Activated T-helper 17 cell treated with anti-CD3 and anti-CD28 coated beads, Interleukin-2, amount 50 U/mL, for 72 hours (primary cell): ENCODE results near the gene PACS2. TPM values are rescaled to one million over a fixed set of nuclear protein-coding genes. Genes with fewer than 3 reads are reported as not detected.
"Not testable (repeated sequence)": the region's sequence is repeated elsewhere in the genome, so short reads cannot be mapped to it uniquely, and the experiment has no call there.

Experiments used
- ATAC-seq: fragments of 150-1000 bp; cut with Tn5 transposase; replicated peaks from 2 replicates; pipeline ENCODE4 v1.10.0; 2021; ENCODE audit warnings: mild to moderate bottlenecking, moderate library complexity
- H3K27ac Mint-ChIP-seq: one replicate; pipeline ENCODE4 v1.8.0; 2022; ENCODE audit warnings: mixed read lengths
- H3K27me3 Mint-ChIP-seq: one replicate; pipeline ENCODE4 v1.8.0; 2022; ENCODE audit warnings: mixed read lengths
- H3K36me3 Mint-ChIP-seq: one replicate; pipeline ENCODE4 v1.8.0; 2022; ENCODE audit warnings: low read depth, mild to moderate bottlenecking, mixed read lengths
- H3K4me1 Mint-ChIP-seq: one replicate; pipeline ENCODE4 v1.8.0; 2022; ENCODE audit warnings: mixed read lengths
- H3K4me3 Mint-ChIP-seq: one replicate; pipeline ENCODE4 v1.8.0; 2022; ENCODE audit warnings: mild to moderate bottlenecking, mixed read lengths
- H3K9me3 Mint-ChIP-seq: one replicate; pipeline ENCODE4 v1.8.0; 2022; ENCODE audit warnings: mixed read lengths
- total RNA-seq, 2 donors: library from RNA; stranded (reverse); gene quantifications; one replicate each; pipeline ENCODE4 v1.2.3, GENCODE V29; 2022

The PACS2 gene
- total RNA-seq, 2 donors from 2014 or later: 26.4 to 30.0 TPM

DNA sequence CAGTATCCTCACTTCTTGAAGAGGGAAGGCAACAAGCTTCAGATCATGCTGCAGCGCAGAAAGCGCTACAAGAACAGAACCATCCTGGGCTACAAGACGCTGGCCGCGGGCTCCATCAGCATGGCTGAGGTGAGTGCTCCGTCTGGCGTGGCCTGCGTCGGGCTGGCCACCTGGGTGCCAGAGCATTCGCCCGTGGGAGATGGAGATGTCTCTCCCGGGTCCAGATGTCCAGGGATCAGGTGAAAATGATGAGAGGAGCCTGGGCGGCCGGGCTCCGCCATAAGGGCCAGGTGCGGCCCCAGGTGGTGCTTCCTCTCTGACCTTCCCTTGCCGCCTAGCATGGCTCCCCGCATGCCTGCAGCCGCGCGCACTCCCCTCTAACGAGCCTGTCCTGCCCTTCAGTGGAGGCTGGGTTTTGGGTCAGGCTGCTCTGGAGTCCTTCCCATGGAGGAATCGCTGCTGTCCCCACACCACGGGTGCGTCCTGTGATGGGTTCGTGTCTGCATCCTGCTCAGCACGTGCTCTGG lies 40.6 kb downstream of the PACS2 start:
- no peak overlapping the region for H3K4me3 Mint-ChIP-seq
- ATAC-seq: no peak

DNA sequence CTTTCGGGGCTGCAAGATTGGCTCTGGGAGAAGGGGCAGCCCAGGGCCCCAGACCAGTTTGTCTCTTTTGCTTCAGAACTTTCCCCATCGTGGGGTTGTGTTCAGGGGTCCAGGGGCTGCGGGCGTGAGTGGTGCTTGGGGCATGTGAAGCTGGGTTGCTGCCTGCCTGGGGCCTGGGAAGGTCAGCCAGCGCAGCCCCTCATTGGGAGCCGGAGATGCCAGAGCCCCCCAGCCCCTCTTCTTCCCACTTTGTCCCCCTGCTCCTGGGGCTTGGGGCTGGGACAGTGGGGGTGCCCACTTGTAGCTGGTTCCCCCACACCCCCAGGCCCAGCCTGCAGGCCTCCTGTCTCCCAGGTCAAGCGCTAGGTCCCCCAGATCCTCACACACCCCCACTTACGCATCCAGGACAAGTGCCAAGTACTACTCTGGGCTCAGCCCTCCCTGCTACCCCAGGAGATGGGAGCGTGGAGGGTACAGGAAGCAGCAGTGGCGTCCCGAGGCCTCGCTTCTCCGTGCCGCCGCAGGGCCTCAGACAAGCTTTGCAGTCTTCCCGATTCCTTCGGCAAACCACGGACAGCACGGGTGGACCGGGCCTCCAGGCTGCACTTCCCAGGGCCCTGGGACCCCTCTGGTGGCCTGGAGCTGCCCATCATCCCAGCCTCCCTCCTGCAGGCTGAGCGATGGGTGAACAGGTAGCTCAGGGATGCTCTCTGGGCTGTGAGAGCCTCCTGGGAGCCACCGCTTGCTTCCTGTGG lies 41.5 kb downstream of the PACS2 start:
- no peaks in the 10 kb centered on the region for H3K27me3 Mint-ChIP-seq
- no peak overlapping the region for H3K27ac Mint-ChIP-seq
- H3K9me3 Mint-ChIP-seq: no peaks in the 10 kb centered on the region
- H3K36me3 Mint-ChIP-seq: no peaks in the 10 kb centered on the region
- no peak for ATAC-seq
- no peak overlapping the region for H3K4me3 Mint-ChIP-seq
- no peaks in the 10 kb centered on the region for H3K4me1 Mint-ChIP-seq

More for the DNA sequence above, 40.6 kb downstream of the PACS2 start:
- Mint-ChIP-seq H3K4me1 (no peaks in the 10 kb centered on the region), H3K27me3 (no peaks in the 10 kb centered on the region), H3K9me3 (no peaks in the 10 kb centered on the region), H3K27ac (no peak overlapping the region), H3K36me3 (no peaks in the 10 kb centered on the region)

DNA sequence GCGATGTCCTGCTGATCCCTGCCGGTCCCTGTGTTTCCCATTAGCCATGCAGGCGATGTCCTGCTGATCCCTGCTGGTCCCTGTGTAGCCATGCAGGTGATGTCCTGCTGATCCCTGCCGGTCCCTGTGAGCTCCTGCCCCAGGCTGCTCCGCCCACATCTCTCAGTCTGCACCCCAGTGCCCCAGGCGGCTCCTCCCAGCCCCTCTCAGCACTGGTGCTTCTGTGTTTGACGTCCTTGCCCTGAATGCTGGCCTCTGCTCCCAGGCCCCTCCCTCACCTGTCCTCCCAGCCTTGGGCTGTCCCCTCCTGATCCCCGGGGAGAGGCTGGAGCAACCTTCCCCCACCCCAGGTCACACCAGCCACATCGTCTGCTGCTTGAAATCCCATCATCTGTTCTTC lies 42.4 kb downstream of the PACS2 start:
- Mint-ChIP-seq H3K27me3 (no peaks in the 10 kb centered on the region), H3K9me3 (no peaks in the 10 kb centered on the region), H3K27ac (no peak overlapping the region), H3K36me3 (no peaks in the 10 kb centered on the region), H3K4me1 (no peaks in the 10 kb centered on the region), H3K4me3 (no peak overlapping the region)
- no peak for ATAC-seq

DNA sequence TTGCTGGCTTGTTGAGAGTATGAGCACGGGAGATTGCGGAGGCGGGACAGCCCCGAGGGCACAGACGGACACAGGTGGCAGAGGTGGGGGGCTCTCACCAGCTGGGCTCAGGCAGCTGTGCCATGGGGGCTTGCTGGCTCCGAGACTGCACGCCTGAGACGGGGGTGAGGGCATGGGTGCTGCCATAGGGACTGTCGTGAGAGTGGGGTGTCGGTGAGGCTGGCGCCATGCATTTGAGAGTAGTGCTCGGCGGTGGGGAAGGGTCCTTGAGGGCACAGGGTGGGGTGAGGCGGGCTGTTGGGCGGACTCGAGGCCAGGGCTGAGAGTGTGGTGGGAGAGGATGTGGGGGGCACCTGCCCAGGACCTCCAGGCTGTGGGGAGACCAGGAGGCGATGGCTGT lies 43.1 kb downstream of the PACS2 start:
- no peaks in the 10 kb centered on the region for H3K27me3 Mint-ChIP-seq
- H3K27ac Mint-ChIP-seq: no peak overlapping the region
- no peaks in the 10 kb centered on the region for H3K9me3 Mint-ChIP-seq
- no peaks in the 10 kb centered on the region for H3K4me1 Mint-ChIP-seq
- no peak overlapping the region for H3K4me3 Mint-ChIP-seq
- no peak for ATAC-seq
- no peaks in the 10 kb centered on the region for H3K36me3 Mint-ChIP-seq

DNA sequence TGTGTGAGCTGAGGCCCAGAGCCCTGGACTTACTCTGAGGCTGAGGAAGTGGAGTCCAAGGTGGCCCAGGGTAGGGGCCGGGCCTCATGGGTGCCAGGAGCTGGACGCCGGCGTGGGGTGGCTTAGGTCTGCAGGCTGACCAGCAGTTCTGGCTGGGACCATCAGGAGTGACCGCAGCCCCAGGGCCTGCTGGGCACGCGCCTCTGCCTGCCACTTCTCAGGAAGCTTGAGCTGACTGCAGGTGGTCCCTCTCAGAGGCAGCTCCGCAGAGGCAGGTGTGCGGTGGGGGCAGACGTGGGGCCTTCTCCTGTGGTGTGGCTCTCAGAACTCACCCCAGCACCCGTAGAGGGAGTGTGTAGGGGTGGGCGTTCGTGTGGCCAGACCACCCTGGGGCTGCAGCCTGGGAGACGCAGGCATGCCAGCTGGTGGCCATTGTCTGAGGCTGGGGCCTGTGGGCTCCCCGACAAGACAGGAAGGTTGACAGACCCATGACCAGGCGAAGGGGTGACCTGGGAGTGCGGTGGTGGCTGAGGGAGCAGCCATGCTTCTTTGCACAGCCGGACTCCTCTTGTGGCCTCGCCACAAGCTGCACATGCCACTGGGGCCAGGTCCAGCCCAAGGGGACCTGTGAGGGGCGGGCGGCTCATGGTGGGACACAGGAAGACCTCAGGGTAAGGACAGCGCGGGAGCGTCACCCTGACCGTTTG lies 43.7 kb downstream of the PACS2 start:
- H3K9me3 Mint-ChIP-seq: no peaks in the 10 kb centered on the region
- H3K36me3 Mint-ChIP-seq: no peaks in the 10 kb centered on the region
- no peaks in the 10 kb centered on the region for H3K4me1 Mint-ChIP-seq
- no peaks in the 10 kb centered on the region for H3K27me3 Mint-ChIP-seq
- H3K27ac Mint-ChIP-seq: no peak overlapping the region
- H3K4me3 Mint-ChIP-seq: no peak overlapping the region
- no peak for ATAC-seq

DNA sequence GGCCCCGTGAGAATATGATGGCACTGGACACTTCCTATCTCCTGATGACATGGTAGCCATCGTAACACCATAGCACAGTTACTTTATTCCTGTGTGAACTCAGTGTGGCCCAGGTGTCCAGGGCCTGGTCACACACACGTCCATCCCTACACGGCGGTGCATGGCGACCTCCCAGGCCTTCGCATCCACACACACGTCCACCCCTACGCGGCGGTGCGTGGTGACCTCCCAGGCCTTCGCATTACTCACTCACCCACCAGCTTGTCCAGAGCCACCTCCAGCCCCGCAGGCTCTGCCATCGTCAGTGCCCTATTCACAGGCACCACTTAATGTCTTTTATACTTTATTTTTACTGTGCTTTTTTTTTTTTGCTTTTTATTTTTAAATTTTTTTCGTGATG lies 44.4 kb downstream of the PACS2 start:
- no peak for ATAC-seq
- Mint-ChIP-seq H3K4me3 (no peak overlapping the region), H3K4me1 (peaks cover 4% of the 10 kb centered on the region), H3K36me3 (no peaks in the 10 kb centered on the region), H3K9me3 (no peaks in the 10 kb centered on the region), H3K27ac (no peak overlapping the region), H3K27me3 (no peaks in the 10 kb centered on the region)

DNA sequence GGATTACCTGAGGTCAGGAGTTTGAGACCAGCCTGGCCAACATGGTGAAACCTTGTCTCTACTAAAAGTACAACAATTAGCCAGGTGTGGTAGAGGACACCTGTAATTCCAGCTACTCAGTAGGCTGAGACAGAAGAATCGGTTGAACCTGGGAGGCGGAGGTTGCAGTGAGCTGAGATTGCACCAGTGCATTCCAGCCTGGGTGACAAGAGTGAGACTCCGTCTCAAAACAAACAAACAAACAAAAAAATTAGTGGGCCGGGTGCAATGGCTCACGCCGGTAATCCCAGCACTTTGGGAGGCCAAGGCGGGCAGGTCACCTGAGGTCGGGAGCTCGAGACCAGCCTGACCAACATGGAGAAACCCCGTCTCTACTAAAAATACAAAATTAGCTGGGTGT lies 46.9 kb downstream of the PACS2 start:
- H3K36me3 Mint-ChIP-seq, H3K27ac Mint-ChIP-seq, H3K4me1 Mint-ChIP-seq, H3K4me3 Mint-ChIP-seq, H3K9me3 Mint-ChIP-seq, H3K27me3 Mint-ChIP-seq, ATAC-seq: not testable (repeated sequence)

DNA sequence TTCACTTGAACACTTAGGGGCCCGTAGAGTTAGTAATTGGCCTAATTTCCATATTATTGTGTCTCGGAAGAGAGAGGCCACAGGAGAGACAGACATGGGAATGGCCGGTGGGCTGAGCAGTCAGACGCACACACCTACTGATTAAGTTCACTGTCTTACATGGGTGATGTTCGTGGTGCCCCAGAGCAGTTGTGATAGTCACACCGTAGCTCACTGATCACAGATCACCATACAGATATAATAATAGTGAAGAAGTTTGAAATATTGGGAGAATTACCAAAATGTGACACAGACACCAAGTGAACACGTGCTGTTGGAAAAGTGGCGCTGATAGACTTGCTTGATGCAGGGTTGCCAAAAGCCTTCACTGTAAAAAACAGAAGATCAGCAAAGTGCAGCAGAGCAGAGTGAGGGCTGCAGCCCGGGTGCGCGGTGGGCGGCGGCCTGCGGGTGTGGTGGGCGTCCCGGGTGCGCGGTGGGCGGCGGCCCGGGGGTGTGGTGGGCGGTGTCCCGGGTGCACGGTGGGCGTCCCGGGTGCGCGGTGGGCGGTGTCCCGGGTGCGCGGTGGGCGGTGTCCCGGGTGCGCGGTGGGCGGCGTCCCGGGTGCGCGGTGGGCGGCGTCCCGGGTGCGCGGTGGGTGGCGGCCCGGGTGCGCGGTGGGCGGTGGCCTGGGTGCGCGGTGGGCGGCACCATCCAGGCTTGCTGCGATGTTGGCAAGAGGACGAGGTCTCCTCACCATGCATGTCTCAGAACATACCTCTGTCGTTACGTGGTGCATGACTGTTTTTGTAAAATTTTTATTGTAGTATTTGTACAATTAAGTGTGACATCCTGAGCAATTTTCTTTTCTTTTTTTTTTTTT lies 49.5 kb downstream of the PACS2 start:
- peak overlapping the region; percentile 32 for H3K4me3 Mint-ChIP-seq
- no peaks in the 10 kb centered on the region for H3K9me3 Mint-ChIP-seq
- no peaks in the 10 kb centered on the region for H3K27me3 Mint-ChIP-seq
- ATAC-seq: no peak
- H3K27ac Mint-ChIP-seq: peak overlapping the region; percentile 41
- peaks cover 4% of the 10 kb centered on the region for H3K4me1 Mint-ChIP-seq
- no peaks in the 10 kb centered on the region for H3K36me3 Mint-ChIP-seq

DNA sequence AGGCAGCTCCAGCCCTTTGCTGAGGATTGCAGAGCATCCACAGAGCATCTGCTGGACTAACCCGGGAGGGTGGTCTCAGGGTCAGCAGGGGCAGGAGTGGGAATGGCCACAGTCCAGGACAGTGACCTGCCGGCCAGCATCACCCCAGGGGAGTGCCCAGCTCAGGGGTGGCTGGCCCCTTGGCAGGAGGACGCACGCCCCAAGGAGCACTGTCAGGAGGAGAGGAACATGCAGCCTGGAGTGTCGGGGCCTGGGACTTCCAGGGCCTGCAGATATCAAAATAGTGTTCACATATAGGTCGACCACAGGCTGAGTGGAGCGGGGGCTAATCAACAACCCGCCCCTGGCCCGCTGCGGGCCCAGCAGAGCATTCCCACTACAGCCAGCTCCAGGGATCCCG lies 50.6 kb downstream of the PACS2 start:
- H3K27me3 Mint-ChIP-seq: no peaks in the 10 kb centered on the region
- peaks cover 4% of the 10 kb centered on the region for H3K4me1 Mint-ChIP-seq
- no peaks in the 10 kb centered on the region for H3K9me3 Mint-ChIP-seq
- no peak overlapping the region for H3K4me3 Mint-ChIP-seq
- H3K27ac Mint-ChIP-seq: no peak overlapping the region
- no peaks in the 10 kb centered on the region for H3K36me3 Mint-ChIP-seq
- ATAC-seq: no peak

DNA sequence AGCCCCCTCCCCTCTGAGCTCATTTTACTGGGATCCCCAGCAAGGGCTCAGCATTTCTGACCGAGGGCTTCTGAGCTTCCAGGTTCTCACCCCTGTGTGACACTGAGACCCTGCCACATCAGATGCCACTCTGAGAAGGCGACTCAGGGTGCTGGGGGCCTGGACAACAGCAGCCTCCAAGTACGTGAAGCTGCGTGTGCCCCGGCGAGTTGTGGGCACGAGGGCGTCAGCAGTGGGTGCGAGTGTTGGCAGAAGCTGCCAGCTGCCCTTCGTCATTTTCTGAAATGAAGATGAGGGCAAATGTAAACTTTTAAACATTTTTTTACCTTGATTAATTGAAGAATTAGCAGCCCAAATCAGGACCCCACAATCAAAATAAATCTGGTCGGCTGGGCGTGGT lies 51.1 kb downstream of the PACS2 start:
- no peaks in the 10 kb centered on the region for H3K9me3 Mint-ChIP-seq
- no peaks in the 10 kb centered on the region for H3K27me3 Mint-ChIP-seq
- H3K4me3 Mint-ChIP-seq: no peak overlapping the region
- no peak for ATAC-seq
- H3K4me1 Mint-ChIP-seq: peaks cover 4% of the 10 kb centered on the region
- H3K36me3 Mint-ChIP-seq: no peaks in the 10 kb centered on the region
- H3K27ac Mint-ChIP-seq: no peak overlapping the region

DNA sequence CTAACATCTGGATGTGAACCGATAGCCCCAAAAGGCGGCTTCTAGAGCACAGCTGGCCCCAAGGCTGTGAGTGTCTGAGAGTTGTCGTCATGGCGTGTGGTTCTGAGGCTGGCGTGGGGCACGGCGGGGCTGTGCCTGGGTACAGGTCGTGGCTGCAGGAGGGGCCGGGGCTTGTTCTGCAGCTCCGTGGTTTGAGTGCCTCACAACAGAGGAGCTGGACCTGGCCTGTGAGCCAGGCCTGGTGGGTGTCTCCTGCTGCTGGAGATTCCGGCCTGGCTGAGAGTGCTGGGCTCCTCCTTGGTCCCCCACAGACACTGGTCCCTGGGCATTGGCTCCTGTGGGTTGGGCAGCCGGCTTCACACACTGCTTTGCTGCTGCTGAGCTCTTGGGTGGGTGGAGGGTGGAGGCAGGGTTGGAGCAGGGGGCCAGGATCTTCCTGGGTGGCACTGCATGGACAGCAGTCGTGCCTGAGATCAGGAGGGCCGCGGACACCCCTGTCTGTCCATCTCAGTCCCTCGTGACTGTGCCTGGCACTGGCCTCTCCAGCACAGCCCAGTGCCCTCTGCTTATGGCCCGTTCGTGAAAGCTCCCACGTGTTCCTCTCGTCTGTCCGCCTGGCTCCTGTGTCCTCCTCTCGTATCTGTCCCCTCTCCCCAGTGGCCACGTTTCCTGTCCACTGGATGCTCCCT lies 52.0 kb downstream of the PACS2 start:
- H3K27me3 Mint-ChIP-seq: no peaks in the 10 kb centered on the region
- no peak overlapping the region for H3K27ac Mint-ChIP-seq
- no peaks in the 10 kb centered on the region for H3K9me3 Mint-ChIP-seq
- ATAC-seq: no peak
- no peak overlapping the region for H3K4me3 Mint-ChIP-seq
- peaks cover 4% of the 10 kb centered on the region for H3K4me1 Mint-ChIP-seq
- no peaks in the 10 kb centered on the region for H3K36me3 Mint-ChIP-seq

DNA sequence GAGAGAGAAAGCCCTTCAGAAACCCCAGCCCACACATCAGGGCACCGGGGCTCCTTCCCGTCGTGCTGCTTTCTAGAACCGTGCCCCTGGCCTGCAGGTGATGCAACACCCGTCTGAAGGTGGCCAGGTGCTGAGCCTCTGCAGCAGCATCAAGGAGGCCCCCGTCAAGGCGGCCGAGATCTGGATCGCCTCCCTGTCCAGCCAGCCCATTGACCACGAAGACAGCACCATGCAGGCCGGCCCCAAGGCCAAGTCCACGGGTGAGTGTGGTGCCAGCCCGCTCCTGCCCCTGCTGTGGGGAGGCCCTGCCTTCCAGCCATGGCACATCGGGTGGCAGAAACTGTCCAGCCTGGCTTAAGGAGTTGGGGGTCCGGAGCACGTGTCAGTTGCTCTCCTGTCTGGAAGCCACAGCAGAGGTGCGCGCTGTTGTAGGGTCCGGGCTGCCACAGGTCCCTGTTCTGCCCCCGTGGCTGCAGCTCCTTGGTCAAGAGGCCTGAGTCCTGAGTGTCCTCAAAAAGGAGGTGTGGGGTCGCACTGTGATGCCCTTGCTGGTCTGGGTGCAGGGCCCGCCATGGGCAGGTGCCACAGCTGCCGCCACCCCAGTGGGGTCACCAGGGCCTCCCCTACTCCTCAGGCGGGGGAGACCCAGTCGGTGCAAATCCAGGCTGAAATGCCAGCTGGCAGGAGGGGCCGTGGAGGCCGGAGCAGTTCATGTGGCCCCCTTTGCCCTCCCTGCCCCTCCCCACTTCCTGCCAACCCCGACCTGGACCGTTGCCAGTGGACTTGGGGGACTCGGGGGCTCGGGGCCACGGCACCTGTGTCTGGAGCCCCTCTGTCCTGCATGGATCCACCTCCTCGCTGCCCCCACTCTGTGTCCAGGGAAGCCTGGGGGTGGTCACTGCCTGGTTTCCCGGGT lies 52.8 kb downstream of the PACS2 start:
- Mint-ChIP-seq H3K36me3 (no peaks in the 10 kb centered on the region), H3K4me1 (peaks cover 4% of the 10 kb centered on the region), H3K27me3 (no peaks in the 10 kb centered on the region), H3K4me3 (no peak overlapping the region), H3K27ac (no peak overlapping the region), H3K9me3 (no peaks in the 10 kb centered on the region)
- no peak for ATAC-seq

DNA sequence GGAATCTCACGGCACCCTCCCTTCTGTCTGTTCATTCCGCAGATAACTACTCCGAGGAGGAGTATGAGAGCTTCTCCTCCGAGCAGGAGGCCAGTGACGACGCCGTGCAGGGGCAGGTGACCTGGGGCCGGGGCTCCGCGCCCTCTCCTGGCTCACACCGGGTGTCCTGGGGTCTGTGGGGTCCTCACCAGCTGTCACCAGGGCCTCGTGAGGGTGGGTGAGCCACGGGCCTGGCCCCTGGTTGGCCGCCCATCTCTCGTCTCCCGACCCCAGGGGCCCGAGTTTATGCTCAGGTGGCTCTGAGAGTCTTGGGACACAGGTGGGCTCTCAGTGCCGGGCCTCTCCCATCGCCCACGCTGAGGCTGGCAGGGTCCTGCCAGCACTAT lies 53.5 kb downstream of the PACS2 start:
- H3K27me3 Mint-ChIP-seq: no peaks in the 10 kb centered on the region
- no peak overlapping the region for H3K27ac Mint-ChIP-seq
- ATAC-seq: no peak
- no peaks in the 10 kb centered on the region for H3K9me3 Mint-ChIP-seq
- peaks cover 4% of the 10 kb centered on the region for H3K4me1 Mint-ChIP-seq
- H3K36me3 Mint-ChIP-seq: no peaks in the 10 kb centered on the region
- H3K4me3 Mint-ChIP-seq: no peak overlapping the region
